GM18526 (cell line): ENCODE results near the gene CABLES1.

Source experiments
- POLR2A ChIP-seq: IDR thresholded peaks from 3 replicates; pipeline ENCODE4 v1.6.1; 2011; ENCODE audit not compliant: insufficient read length; ENCODE audit errors: extremely low read depth

CABLES1 gene, protein sequence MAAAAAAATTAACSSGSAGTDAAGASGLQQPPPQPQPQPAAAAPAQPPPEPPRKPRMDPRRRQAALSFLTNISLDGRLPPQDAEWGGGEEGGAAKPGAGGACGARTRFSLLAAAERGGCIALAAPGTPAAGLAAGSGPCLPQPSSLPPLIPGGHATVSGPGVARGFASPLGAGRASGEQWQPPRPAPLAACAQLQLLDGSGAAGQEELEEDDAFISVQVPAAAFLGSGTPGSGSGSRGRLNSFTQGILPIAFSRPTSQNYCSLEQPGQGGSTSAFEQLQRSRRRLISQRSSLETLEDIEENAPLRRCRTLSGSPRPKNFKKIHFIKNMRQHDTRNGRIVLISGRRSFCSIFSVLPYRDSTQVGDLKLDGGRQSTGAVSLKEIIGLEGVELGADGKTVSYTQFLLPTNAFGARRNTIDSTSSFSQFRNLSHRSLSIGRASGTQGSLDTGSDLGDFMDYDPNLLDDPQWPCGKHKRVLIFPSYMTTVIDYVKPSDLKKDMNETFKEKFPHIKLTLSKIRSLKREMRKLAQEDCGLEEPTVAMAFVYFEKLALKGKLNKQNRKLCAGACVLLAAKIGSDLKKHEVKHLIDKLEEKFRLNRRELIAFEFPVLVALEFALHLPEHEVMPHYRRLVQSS

DNA sequence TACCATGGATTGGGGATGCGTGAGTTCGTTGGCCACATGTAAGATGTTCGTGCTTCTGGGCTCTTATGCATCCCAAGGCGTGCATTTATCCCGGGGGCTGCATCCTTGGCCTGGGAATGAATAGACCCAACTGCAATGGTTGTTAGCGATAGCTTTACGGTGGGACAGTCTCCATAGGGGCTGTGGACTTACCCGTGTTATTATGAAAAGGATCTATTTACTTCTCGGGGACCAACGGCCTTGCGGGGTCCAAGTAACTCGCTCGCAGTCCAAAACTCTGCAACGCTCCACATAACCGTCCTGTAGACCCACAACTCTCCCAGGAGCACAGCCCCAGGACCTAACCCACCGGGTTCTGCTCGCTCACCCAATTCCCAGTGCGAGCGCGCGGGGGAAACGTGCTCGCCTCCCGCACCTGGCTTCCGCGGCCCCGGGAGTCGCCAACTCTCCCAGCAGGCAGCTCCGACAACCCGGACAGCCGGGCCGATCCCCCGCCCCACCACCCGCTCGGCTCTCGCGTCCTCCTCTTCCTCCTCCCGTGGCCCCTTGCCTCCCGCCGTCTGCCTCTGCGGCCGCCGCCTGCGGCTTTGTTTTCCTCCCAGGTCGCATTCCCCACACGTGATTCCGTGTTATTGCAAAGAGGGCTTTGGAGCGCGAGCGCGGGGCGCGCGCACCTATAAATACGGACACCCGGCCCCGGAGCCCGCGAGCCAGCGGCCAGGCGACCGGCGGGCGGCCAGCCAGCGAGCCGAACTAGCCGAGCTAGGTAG, at the start of gene CABLES1:
CABLES1 (plus strand) TSS at position 706 of the 770 bp plus-strand sequence. CDS start 278 bp downstream, outside the sequence.
- TF ChIP-seq POLR2A = peak; percentile 40

DNA sequence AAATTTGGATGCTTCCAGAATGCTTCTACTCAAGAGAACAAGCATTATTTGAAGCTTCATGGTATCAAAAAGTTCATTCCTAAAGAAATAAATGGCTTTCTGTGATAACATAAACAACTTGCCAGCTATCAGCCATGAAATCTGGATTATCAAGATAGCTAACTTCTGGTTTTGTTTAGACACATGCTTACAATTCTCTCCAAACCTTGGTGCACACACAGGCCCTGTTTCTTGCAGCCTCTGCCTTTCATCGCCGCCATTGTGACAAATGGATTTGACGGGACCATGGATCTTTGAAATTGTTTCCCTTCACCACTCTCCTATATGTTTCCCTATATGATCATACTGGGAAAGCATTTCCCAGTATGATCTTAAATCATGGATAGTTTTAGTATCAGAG, 47.9 kb upstream of the CABLES1 start:
- TF ChIP-seq POLR2A = no peak

DNA sequence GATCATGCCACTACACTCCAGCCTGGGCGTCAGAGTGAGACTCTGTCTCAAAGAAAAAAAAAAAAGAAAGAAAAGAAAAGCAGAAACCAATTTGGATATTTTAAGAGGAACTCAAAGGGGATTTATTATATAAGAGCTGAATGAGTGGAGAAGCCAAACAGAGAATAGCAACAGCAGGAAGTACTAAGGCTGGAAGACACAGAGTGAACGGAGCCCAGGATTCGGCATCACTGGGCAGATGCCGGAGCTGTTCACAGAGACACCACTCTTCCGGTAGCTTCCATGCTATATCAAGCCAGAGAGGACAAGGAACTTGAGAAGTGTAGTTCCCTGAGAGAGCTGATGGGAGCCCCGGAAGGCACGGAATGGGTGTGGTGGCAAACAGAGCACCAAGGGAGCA, 47.0 kb upstream of the CABLES1 start:
- TF ChIP-seq POLR2A = no peak

DNA sequence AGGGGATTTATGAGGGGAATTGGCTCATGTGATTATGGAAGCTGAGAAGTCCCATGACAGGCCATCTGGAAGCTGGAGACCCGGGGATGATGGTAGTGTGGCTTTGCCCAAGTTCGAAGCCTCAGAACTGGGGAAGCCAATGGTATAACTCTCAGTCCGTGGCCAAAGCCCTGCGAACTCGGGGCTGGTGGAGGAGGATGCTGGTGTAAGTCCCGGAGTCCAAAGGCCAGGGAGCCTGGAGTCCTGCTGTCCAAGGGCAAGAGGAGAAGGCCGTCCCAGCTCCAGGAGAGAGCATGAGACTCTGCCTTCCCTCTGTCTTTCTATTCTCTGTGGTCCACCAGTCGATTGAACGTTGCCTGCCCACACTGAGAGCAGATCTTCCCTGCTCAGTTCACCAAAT, 43.2 kb upstream of the CABLES1 start:
- TF ChIP-seq POLR2A = no peak

DNA sequence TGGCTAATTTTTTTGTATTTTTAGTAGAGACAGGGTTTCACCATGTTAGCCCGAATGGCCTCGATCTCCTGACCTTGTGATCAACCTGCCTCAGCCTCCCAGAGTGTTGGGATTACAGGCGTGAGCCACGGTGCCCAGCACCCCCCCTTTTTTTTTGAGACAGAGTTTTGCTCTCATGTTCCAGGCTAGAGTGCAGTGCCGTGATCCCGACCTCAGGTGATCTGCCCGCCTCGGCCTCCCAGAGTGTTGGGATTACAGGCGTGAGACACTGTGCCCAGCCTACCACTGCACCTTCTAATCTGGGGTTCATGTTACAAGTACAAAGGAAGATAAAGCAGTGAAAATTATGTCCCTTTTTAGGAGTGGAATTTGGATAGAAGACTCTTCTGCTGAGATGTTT, 41.5 kb upstream of the CABLES1 start:
- TF ChIP-seq POLR2A = no peak

DNA sequence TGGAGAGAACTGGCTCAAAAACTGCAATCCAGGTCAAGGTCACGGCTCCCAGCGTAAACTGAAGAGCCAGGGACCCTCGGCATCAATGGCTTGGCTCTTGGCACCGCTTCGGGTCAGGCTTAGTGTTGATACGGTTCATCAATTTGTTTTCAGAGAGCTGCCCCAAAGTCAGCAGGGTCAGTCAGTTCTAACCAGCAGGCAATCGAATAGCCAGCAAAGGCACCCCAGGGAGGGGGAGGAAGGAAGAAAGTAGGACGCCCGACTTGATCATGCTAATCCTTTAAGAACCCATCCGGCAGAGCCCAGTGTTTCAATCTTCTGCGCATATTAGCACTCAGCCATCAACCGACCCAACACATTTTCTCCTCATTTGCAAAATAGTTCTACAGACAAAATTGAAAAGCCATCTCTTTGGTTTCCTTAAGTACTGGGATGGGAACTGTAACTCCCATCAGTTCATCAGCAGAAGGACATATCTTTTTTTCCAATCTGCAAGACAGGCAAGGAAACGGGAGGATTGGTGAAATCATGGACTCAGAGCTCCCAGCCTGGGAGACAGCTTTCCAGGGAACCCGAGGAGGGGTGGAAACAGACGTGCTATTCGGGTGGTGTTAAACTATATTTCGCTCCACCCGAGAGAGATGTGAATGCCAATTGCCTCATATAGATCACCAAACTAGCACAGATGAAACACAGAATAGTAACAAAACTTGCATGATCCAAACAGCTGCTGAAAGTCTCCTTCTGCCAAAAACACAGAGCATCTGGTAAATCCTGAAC, 40.7 kb upstream of the CABLES1 start:
- TF ChIP-seq POLR2A = no peak

DNA sequence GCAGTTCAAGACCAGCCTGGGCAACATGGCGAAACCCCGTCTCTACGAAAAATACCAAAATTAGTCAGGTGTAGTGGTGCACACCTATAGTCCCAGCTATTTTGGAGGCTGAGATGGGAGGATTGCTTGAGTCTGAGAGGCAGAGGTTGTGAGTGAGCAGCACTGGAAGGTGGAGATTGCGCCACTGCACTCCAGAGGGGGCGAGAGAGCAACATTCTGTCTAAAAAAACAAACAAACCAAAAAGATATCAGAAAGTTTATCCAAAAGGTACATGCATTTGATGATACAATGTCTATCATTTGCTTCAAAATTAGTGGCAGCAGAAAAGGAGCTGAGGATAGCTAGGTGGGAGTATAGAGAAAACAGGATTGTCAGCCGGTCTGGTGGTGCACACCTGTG, 39.8 kb upstream of the CABLES1 start:
- no peak for TF ChIP-seq POLR2A

DNA sequence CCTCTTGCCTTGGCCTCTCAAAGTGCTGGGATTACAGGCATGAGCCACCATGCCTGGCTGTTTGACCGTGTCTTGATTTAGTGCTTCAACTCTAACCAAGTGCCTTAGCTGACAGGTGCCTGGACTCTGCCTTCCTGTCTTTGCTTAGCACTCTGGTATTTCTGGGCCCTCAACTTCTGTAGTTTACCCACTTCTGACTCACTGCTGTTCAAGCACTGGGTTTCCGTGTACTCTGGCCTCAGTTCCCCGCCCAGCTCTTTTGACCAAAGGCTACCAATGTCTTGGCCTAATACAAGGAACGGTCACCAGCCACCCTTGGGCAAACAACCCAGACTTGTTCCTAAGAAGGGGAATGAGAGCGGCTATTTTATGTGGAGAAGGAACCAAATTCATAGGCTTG, 35.7 kb upstream of the CABLES1 start:
- TF ChIP-seq POLR2A = no peak

DNA sequence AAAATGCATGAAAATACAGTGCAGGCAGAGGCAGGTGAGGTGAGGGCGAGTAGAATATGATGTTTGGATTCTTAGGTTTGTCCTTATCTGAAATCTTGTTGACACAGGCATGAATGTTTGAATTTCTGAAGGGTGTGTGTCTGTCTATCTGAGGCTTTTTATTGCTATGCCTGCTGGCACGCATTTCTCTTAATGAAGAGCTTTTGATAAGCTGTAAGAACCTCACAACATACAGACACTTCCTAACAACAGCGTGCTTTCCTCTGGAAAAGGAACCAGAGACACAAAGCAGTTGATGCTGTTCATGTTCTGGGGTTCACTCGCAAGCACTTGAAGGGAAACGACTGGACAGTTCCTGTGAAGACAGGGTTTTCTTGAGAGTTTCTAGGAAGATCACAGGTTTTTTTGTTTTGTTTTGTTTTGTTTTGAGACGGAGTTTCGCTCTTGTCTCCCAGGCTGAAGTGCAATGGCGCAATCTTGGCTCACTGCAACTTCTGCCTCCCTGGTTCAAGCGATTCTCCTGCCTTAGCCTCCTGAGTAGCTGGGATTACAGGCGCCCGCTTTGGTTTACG, 33.3 kb upstream of the CABLES1 start:
- TF ChIP-seq POLR2A = no peak

DNA sequence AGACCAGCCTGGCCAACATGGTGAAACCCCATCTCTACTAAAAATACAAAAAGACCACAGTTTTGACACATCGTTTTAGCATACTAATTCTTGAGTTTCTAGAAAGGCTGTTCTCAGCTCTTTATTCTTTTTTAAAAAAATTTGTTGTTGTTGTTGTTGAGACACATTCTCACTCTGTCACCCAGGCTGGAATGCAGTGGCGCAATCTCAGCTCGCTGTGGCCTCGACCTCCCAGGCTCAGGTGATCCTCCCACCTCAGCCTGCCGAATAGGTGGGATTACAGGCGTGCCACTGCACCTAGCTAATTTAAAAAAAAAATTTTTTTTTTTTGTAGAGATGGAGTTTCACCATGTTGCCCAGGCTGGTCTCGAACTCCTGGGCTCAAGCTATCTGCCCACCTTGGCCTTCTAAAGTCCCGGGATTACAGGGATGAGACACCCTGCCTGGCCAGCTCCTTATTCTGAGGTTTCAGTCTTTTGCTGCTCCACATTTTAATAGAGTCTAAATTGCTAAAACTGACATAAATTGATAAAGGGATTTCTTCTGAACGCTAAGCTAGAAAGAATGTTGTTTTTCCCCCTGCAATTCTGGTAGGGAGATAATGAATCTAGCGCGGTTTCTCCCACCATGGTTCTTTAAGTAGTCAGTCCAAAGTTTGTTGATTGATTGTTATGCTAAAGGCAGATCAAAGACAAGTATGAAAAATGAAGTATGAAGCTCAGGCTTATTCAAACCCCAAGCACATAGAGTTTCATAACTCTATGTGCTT, 32.6 kb upstream of the CABLES1 start:
- no peak for TF ChIP-seq POLR2A

DNA sequence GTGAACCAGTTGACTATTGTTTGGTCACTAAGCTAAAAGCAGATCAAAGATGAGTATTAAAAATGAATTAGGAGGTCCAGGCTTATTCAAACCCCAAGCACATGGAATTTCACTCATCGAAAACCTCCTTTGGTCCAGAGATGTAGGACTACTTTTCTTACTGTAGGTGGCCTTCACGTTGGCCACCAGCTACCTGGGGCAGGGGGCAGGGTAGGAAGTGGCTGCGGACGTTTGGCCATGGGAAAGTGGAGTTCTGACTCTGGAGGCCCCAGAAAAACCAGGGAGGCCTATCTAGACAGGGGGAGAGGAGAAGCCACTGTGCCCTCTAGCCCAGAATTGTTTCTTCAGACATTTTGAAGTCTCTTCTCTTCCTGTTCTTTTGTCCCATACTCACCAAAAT, 31.8 kb upstream of the CABLES1 start:
- no peak for TF ChIP-seq POLR2A

DNA sequence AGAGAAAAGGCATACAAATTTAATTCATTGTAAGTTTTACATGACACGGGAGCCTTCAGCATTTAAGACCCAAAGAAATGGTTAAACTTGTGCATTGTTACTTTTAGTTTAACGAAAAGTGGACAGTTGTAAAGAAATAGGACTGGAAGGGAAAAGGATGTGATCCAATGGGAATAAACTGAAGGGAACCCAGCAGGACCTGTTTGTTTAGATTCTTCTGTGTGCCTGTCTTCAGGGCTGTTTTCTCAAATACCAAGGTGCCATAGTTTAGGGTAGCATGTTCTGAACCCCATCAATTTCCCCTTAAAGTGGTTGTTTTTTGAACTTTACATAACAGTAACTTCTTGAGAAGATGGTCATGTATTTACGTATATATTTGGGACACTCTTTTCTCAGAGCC, 30.3 kb upstream of the CABLES1 start:
- no peak for TF ChIP-seq POLR2A

DNA sequence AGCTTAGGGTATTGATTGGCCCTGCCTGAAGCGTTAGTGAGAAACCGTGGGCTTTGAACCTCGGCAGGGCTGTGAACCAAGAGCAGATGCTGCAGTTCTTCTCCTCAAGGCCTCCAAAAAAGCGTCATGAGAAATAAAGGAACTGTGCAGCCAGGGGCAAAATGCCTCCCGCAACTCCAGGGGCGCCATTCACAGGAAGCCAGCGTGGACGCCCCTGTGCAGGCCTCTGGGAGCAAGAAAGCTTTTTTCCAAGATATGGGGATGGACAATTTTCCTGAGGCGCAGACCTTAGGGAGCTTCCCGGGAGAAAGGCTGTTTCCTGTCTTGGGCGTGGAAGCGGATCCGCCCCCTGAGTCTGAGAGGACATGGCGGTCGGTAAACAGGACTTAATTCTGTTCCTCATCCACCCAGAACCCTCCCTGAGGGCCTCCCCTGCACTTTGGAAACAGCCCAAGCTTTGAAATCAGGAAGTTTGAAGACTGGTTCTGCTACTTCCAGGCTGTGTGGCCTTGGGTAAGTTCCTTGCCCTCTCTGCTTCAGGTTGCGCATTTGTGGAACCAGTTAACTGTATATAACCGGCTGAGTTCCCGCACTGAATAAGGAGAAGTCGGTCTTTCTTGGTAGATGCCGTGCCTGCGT, 29.6 kb upstream of the CABLES1 start:
- no peak for TF ChIP-seq POLR2A

DNA sequence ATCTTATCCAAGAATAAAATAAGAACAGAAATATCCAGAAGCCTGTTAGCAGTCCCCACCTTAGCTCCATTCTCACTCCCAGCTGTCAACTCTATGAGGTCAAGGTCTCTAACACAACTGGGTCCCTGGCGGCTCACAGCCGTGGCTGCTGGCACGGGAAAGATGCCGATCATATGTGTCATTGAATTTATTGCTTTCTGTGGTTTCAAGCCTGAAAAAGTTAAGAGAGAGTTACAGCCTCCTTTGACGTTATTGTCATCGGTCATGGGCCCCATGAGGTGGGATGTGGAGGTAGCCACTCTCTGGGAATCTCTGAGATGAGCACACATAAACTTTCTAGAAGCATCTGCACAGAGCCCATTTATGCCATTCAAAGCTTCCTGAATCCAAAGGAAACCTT, 28.7 kb upstream of the CABLES1 start:
- TF ChIP-seq POLR2A = no peak
